B cell (primary cell): Measurements from ENCODE around the gene RSPO3.

Experiments used
- EZH2 ChIP-seq: IDR thresholded peaks from 2 replicates; pipeline ENCODE4 v1.6.1; 2012; ENCODE audit warnings: borderline replicate concordance, low read depth, mild to moderate bottlenecking, moderate library complexity, low read length; ENCODE audit not compliant: insufficient read depth, poor library complexity, severe bottlenecking
- TF ChIP-seq, protein P1 (sequence below): fragments of 200-600 bp; IDR thresholded peaks from one replicate; pipeline ENCODE4 v1.8.0; 2022; ENCODE audit warnings: antibody characterized with exemption, mild to moderate bottlenecking

DNA sequence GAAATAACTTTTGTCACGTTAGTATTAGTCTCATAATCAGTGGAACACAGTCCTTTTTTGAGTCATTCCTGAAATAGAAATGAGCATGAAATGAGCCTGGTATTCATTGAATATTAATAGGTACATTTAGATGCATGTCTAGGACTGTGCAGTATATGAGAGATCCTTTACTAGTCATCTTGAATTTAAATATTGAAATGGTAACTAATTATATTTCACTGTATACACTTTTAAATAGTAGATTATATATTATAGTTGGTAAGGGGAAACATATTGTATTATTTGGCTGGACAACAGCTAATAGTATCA lies 59.4 kb downstream of the RSPO3 start:
- TF ChIP-seq, protein P1, sequence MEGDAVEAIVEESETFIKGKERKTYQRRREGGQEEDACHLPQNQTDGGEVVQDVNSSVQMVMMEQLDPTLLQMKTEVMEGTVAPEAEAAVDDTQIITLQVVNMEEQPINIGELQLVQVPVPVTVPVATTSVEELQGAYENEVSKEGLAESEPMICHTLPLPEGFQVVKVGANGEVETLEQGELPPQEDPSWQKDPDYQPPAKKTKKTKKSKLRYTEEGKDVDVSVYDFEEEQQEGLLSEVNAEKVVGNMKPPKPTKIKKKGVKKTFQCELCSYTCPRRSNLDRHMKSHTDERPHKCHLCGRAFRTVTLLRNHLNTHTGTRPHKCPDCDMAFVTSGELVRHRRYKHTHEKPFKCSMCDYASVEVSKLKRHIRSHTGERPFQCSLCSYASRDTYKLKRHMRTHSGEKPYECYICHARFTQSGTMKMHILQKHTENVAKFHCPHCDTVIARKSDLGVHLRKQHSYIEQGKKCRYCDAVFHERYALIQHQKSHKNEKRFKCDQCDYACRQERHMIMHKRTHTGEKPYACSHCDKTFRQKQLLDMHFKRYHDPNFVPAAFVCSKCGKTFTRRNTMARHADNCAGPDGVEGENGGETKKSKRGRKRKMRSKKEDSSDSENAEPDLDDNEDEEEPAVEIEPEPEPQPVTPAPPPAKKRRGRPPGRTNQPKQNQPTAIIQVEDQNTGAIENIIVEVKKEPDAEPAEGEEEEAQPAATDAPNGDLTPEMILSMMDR, result no peak
- TF ChIP-seq EZH2, result no peak
